SW480 (cell line): ENCODE measurements around the gene SPACA4.
A peak's percentile ranks its signal among the peaks of the same experiment; 100 is the strongest.

Experiments
- DNase-seq: peaks from one replicate; pipeline ENCODE4 v3.0.0-alpha.2; 2016; ENCODE audit warnings: low spot score

Gene SPACA4

GRCh38 chr19:48651683-48652048, 45.1 kb downstream of the SPACA4 start:
- DNase-seq: no peak

DNA sequence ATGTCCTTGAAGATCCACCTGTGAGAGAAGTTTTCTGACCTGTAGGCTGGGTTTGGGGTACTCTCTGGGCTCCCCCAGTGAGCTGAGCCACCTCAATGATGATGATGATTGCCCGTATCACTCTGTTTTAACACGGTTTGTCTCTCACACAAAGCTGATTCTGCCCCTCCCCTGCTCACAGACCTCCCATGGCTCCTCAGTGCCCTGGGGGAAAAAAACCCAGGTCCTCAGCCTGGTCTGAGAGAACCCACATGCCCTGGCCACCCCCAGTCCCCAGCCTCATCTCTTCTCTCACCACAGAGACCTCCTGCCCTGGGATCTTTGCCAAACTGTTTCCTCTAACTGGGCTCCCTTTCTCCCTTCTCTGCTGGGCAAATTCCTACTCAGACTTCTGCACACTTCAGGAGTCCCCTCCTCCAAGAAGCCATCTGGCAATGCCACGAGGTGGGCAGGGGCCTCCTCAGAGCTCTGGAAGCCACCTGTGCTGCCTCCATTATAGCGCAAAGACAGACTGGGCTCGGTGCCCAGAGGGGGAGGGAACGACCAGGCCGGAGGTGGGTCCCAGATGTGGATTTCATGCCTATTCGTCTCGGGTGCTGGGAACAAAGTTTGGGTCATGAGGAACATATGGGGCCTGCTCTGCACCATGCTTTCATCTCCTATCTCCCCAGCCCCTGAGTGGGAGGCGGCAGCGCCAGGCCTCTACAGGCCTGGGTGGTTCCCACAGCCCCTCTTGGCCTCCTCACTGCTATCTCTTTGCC, 47.9 kb downstream of the SPACA4 start:
- DNase-seq: no peak

DNA sequence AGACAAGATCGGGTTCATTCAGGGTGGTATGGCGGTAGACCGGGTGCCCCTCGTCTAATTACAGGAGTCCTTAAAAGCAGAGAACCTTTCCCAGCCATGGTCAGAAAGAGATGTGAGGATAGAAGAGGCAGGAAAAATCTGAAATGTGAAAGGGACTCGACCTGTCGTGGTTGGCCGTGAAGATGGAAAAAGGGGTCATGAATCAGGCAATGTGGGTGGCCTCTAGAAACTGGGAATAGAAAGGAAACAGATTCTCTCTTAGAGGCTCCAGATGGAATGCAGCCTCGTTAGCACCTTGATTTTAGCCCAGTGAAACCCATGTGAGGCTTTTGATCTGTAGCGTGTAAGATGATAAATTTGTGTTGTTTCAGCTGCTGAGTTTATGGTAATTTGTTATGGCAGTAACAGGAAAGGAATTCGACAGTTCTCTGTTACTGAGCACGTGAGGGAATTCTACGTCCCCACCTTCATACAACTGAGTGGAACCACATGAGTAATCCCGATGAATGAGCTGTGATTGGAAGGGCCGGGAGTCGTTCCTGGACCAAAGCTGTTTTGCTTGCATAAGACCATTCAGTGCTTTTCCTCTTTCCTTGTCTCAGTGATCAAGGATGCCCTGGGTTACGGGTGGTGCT, 50.4 kb downstream of the SPACA4 start:
- peak; percentile 89 for DNase-seq
